GM12872 (cell line): Measurements from ENCODE around the gene SHC2.

ENCODE experiments used
- TF ChIP-seq, protein P1 (sequence below): IDR thresholded peaks from 3 replicates; pipeline ENCODE4 v1.5.1; 2011; ENCODE audit warnings: low read depth, mild to moderate bottlenecking, low read length, moderate library complexity; ENCODE audit not compliant: insufficient read depth

Gene SHC2

DNA sequence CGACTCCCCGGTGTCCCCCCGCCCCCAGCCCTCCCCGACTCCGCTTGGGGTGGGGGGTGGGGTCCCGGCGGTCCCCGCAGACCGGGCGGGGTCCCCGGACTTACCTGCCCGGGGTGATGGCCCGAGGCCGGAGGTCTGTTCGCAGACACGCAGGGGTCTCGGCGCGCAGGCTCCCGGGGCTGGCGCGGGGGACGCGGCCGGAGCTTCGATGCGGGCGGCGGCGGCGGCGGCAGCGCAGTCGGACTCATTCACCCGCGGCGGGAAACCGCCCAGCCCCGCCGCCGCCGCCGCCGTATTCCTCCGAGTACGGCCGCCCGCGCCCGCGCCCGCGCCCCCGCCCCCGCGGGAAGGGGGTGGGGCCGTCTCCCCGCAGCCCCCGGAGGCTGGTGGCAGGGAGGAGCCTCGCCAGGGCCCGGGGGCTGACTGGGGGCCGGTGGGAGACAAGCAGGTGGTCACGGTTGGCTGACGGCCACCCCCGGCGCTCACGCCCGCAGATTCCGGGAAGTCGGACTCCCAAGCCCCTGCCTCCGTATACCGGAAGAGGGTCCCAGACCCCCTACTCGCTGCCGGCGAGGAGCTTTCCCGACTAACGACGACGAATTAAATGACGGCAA lies 51.8 kb downstream of the SHC2 start, which contains the start of gene C2CD4C:
Gene C2CD4C, minus strand, starts transcription at position 246 of the 614 bp plus-strand sequence. CDS start 786 bp downstream, outside the sequence.
- TF ChIP-seq, protein P1, sequence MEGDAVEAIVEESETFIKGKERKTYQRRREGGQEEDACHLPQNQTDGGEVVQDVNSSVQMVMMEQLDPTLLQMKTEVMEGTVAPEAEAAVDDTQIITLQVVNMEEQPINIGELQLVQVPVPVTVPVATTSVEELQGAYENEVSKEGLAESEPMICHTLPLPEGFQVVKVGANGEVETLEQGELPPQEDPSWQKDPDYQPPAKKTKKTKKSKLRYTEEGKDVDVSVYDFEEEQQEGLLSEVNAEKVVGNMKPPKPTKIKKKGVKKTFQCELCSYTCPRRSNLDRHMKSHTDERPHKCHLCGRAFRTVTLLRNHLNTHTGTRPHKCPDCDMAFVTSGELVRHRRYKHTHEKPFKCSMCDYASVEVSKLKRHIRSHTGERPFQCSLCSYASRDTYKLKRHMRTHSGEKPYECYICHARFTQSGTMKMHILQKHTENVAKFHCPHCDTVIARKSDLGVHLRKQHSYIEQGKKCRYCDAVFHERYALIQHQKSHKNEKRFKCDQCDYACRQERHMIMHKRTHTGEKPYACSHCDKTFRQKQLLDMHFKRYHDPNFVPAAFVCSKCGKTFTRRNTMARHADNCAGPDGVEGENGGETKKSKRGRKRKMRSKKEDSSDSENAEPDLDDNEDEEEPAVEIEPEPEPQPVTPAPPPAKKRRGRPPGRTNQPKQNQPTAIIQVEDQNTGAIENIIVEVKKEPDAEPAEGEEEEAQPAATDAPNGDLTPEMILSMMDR, result no peak

- TF ChIP-seq, protein P1, result no peak
Observed at GRCh38 chr19:408441-408901, 52.4 kb downstream of the SHC2 start.

- TF ChIP-seq, protein P1, result no peak
Observed at GRCh38 chr19:407511-408440, 53.1 kb downstream of the SHC2 start.

GRCh38 chr19:406971-407510 lies 53.8 kb downstream of the SHC2 start:
- TF ChIP-seq, protein P1, result no peak

GRCh38 chr19:406135-406781 lies 54.6 kb downstream of the SHC2 start:
- TF ChIP-seq, protein P1, result no peak

DNA sequence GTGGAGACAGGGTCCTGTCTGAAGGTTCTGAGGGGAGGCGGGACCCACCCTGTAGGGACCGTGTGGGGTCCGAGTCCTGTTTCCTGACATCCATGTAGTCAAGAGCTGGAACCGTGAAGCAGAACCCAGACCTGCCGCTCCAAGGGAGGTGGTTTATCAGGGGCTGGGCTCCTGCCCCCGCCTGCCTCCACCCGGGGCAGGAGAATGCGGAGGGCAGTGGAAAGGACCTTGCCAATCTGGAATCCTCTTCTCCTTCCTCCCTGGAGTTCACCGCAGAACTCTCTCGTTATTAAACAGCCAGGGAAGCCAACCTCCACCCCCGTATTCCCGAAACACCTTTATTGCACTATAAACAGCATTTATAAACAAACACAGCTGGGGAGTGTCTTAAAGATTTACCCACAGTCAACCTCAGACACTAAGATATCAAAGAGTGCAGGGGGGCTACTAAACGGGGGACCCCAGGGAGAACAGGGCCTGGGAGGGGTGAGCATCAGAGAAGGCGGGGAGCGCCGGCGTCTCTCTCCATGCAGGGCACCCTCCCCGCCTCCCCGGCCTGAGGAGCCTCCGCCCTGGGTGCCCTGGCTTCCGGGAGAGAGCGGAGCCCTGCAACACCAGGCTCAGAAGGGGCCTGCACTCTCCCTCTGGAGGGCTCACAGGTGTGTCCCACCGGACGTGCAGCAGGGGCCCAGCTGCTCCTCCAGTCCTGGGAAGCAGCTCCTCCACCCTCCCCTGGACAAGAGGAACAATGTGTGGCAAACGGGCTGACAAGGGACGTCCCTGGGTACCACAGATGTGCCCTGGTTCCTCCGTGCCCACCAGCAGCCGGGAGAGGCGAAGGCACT lies 55.5 kb downstream of the SHC2 start:
- TF ChIP-seq, protein P1, result no peak
